ENCODE measurements around the gene GALNTL6.
"Not testable (repeated sequence)": the region's sequence is repeated elsewhere in the genome, so short reads cannot be mapped to it uniquely, and the experiment has no call there.

Gene GALNTL6

GRCh38 chr4:172858731-172859230 lies 1045.6 kb downstream of the GALNTL6 start:
- no peak overlapping the region for H3K4me3 Mint-ChIP-seq
- peaks cover 0 to 13% of the 10 kb centered on the region in 2 donors for H3K9me3 Mint-ChIP-seq
- H3K27ac Mint-ChIP-seq, result no peak overlapping the region
- no peak for ATAC-seq
- H3K4me1 Mint-ChIP-seq, result no peaks in the 10 kb centered on the region
- H3K27me3 Mint-ChIP-seq, result peaks cover 13% of the 10 kb centered on the region
- DNase-seq, result no peak

- Mint-ChIP-seq H3K9me3 (peaks cover 0 to 13% of the 10 kb centered on the region in 2 donors), H3K27me3 (peaks cover 8% of the 10 kb centered on the region), H3K4me3 (no peak overlapping the region), H3K27ac (no peak overlapping the region), H3K4me1 (no peaks in the 10 kb centered on the region)
- no peak for DNase-seq
- ATAC-seq, result no peak
Measured at GRCh38 chr4:172865103-172865502, 1051.9 kb downstream of the GALNTL6 start.

GRCh38 chr4:172865531-172866127 lies 1052.4 kb downstream of the GALNTL6 start:
- Mint-ChIP-seq H3K27me3 (peaks cover 8% of the 10 kb centered on the region), H3K4me3 (no peak overlapping the region), H3K27ac (no peak overlapping the region), H3K4me1 (no peaks in the 10 kb centered on the region), H3K9me3 (peaks cover 0 to 13% of the 10 kb centered on the region in 2 donors)
- DNase-seq (no peak), ATAC-seq (no peak)

GRCh38 chr4:172866421-172866820 lies 1053.2 kb downstream of the GALNTL6 start:
- peaks cover 0 to 13% of the 10 kb centered on the region in 2 donors for H3K9me3 Mint-ChIP-seq
- no peak overlapping the region for H3K4me3 Mint-ChIP-seq
- H3K27ac Mint-ChIP-seq, result no peak overlapping the region
- no peak for ATAC-seq
- H3K4me1 Mint-ChIP-seq, result no peaks in the 10 kb centered on the region
- H3K27me3 Mint-ChIP-seq, result peaks cover 8% of the 10 kb centered on the region
- DNase-seq, result no peak

- H3K9me3 Mint-ChIP-seq, result peaks cover 0 to 3% of the 10 kb centered on the region in 2 donors
- no peak overlapping the region for H3K4me3 Mint-ChIP-seq
- no peak overlapping the region for H3K27ac Mint-ChIP-seq
- DNase-seq, result no peak
- no peaks in the 10 kb centered on the region for H3K4me1 Mint-ChIP-seq
- H3K27me3 Mint-ChIP-seq, result peaks cover 8% of the 10 kb centered on the region
- ATAC-seq, result no peak
Measured at GRCh38 chr4:172867835-172868234, 1054.6 kb downstream of the GALNTL6 start.

GRCh38 chr4:172868271-172868670 lies 1055.1 kb downstream of the GALNTL6 start:
- Mint-ChIP-seq H3K4me3 (no peak overlapping the region), H3K9me3 (no peaks in the 10 kb centered on the region), H3K4me1 (no peaks in the 10 kb centered on the region), H3K27ac (no peak overlapping the region), H3K27me3 (peaks cover 8% of the 10 kb centered on the region)
- DNase-seq (no peak), ATAC-seq (no peak)

GRCh38 chr4:172869621-172870268 lies 1056.5 kb downstream of the GALNTL6 start:
- no peak overlapping the region for H3K4me3 Mint-ChIP-seq
- no peak for ATAC-seq
- H3K9me3 Mint-ChIP-seq, result peaks cover 0 to 5% of the 10 kb centered on the region in 2 donors

GRCh38 chr4:172871381-172871780 lies 1058.2 kb downstream of the GALNTL6 start:
- Mint-ChIP-seq H3K27me3 (peaks cover 8% of the 10 kb centered on the region), H3K9me3 (peaks cover 0 to 5% of the 10 kb centered on the region in 2 donors), H3K27ac (no peak overlapping the region), H3K4me3 (no peak overlapping the region), H3K4me1 (no peaks in the 10 kb centered on the region)
- ATAC-seq (no peak), DNase-seq (no peak)

More at GRCh38 chr4:172869621-172870268, 1056.5 kb downstream of the GALNTL6 start:
- no peaks in the 10 kb centered on the region for H3K4me1 Mint-ChIP-seq
- no peak for DNase-seq
- H3K27me3 Mint-ChIP-seq, result peaks cover 8% of the 10 kb centered on the region
- H3K27ac Mint-ChIP-seq, result no peak overlapping the region

GRCh38 chr4:172874944-172875343 lies 1061.7 kb downstream of the GALNTL6 start:
- no peak for ATAC-seq
- Mint-ChIP-seq H3K27me3 (peaks cover under 1% of the 10 kb centered on the region), H3K4me3 (no peak overlapping the region), H3K4me1 (no peaks in the 10 kb centered on the region), H3K9me3 (peaks cover 0 to 5% of the 10 kb centered on the region in 2 donors), H3K27ac (no peak overlapping the region)
- DNase-seq, result no peak

- H3K9me3 Mint-ChIP-seq, result peaks cover 0 to 5% of the 10 kb centered on the region in 2 donors
- no peaks in the 10 kb centered on the region for H3K4me1 Mint-ChIP-seq
- DNase-seq (no peak), ATAC-seq (no peak)
- H3K27me3 Mint-ChIP-seq, result no peaks in the 10 kb centered on the region
- H3K27ac Mint-ChIP-seq, result no peak overlapping the region
- no peak overlapping the region for H3K4me3 Mint-ChIP-seq
Measured at GRCh38 chr4:172876394-172876793, 1063.2 kb downstream of the GALNTL6 start.

GRCh38 chr4:172881645-172882044 lies 1068.4 kb downstream of the GALNTL6 start:
- DNase-seq, result no peak
- Mint-ChIP-seq H3K4me3 (no peak overlapping the region), H3K27ac (no peak overlapping the region), H3K27me3 (no peaks in the 10 kb centered on the region), H3K9me3 (peaks cover 14 to 17% of the 10 kb centered on the region in 2 donors), H3K4me1 (no peaks in the 10 kb centered on the region)
- no peak for ATAC-seq

- ATAC-seq, H3K27ac Mint-ChIP-seq, DNase-seq, H3K27me3 Mint-ChIP-seq, H3K4me3 Mint-ChIP-seq, H3K4me1 Mint-ChIP-seq: not testable (repeated sequence)
- H3K9me3 Mint-ChIP-seq, result peaks cover 21 to 28% of the 10 kb centered on the region in 2 donors
Measured at GRCh38 chr4:172887358-172887757, 1074.2 kb downstream of the GALNTL6 start.

- Mint-ChIP-seq H3K4me1 (no peaks in the 10 kb centered on the region), H3K27ac (no peak overlapping the region), H3K4me3 (no peak overlapping the region), H3K27me3 (no peaks in the 10 kb centered on the region), H3K9me3 (peaks cover 21 to 28% of the 10 kb centered on the region in 2 donors)
- DNase-seq (no peak), ATAC-seq (no peak)
Measured at GRCh38 chr4:172887959-172888358, 1074.8 kb downstream of the GALNTL6 start.

- H3K4me3 Mint-ChIP-seq, result no peak overlapping the region
- ATAC-seq (no peak), DNase-seq (no peak)
- H3K27me3 Mint-ChIP-seq, result no peaks in the 10 kb centered on the region
- no peaks in the 10 kb centered on the region for H3K4me1 Mint-ChIP-seq
- H3K27ac Mint-ChIP-seq, result no peak overlapping the region
- peaks cover 14 to 20% of the 10 kb centered on the region in 2 donors for H3K9me3 Mint-ChIP-seq
Measured at GRCh38 chr4:172892300-172892699, 1079.1 kb downstream of the GALNTL6 start.

- peaks cover 5 to 17% of the 10 kb centered on the region in 2 donors for H3K9me3 Mint-ChIP-seq
- H3K4me1 Mint-ChIP-seq, result no peaks in the 10 kb centered on the region
- H3K27ac Mint-ChIP-seq, result no peak overlapping the region
- ATAC-seq, result no peak
- H3K4me3 Mint-ChIP-seq, result no peak overlapping the region
- no peak for DNase-seq
- no peaks in the 10 kb centered on the region for H3K27me3 Mint-ChIP-seq
Measured at GRCh38 chr4:172895699-172896098, 1082.5 kb downstream of the GALNTL6 start.

GRCh38 chr4:172897046-172897445 lies 1083.8 kb downstream of the GALNTL6 start:
- DNase-seq (no peak), ATAC-seq (no peak)
- no peak overlapping the region for H3K4me3 Mint-ChIP-seq
- H3K9me3 Mint-ChIP-seq, result peaks cover 0 to 17% of the 10 kb centered on the region in 2 donors
- H3K4me1 Mint-ChIP-seq, result no peaks in the 10 kb centered on the region
- no peaks in the 10 kb centered on the region for H3K27me3 Mint-ChIP-seq
- H3K27ac Mint-ChIP-seq, result no peak overlapping the region
